NCI-H774 (cell line): ENCODE measurements around the gene NCBP2L.
"Not testable (repeated sequence)": the region's sequence is repeated elsewhere in the genome, so short reads cannot be mapped to it uniquely, and the experiment has no call there.

Experiments used
- DNase-seq: peaks from one replicate; lab custom pipeline; 2025; lab: John Stamatoyannopoulos, UW

Gene NCBP2L

DNA sequence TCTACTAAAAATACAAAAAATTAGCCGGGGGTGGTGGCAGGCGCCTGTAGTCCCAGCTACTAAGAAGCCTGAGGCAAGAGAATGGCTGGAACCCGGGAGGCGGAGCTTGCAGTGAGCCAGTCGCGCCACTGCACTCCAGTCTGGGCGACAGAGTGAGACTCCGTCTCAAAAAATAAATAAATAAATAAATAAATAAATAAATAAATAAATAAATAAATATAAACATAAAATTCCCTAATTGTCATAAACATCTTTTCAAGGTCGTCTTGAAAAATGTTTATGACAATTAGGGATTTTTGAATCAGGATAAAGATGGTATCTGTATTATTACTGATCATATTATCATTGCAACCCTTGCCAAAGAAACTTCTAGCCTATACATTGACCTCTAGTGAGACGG lies 32.5 kb downstream of the NCBP2L start:
- not testable (repeated sequence) for DNase-seq

DNA sequence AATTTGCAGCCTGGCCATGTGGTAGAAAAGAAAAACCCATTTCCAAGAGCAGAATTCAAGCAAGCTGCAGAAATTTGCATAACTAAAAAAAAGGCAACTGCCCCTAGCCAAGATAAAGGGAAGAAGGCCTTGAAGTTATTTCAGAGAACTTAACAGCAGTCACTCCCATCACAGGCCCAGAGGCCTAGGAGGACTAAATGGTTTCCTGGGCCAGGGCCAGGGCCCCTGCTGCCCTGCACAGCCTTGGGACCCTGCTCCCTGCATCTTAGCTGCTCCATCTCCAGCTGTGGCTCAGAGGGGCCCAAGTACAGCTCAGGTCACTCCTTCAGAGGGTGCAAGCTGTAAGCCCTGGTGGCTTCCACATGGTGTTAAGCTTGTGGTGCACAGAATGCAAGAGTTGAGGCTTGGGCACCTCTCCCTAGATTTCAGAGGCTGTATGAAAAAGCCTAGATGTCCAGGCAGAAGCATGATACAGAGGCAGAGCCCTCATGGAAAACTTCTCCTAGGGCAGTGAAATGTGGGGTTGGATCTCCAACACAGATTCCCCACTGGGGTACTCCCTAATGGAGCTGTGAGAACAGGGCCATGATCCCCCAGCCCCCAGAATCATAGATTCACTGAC lies 41.5 kb downstream of the NCBP2L start:
- DNase-seq, result no peak

DNA sequence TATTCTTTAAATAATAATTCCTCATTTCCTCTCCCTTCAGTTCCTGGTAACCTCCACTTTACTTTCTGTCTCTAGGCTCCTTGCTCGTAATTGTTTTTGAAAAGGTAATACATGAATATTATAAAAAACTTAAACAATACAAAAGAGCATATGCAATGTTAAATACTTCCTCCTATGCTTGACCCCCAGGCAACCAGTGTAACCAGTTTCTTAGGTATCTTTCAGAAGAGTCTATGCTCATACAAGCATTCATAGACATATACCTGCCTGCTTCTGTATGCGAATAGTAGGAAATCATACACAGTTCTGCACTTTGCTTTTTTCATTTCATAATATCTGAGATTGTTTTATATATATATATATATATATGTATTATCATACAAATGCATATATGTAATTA lies 45.5 kb downstream of the NCBP2L start:
- no peak for DNase-seq

GRCh38 chrX:107823456-107823855 lies 45.9 kb downstream of the NCBP2L start:
- no peak for DNase-seq

DNA sequence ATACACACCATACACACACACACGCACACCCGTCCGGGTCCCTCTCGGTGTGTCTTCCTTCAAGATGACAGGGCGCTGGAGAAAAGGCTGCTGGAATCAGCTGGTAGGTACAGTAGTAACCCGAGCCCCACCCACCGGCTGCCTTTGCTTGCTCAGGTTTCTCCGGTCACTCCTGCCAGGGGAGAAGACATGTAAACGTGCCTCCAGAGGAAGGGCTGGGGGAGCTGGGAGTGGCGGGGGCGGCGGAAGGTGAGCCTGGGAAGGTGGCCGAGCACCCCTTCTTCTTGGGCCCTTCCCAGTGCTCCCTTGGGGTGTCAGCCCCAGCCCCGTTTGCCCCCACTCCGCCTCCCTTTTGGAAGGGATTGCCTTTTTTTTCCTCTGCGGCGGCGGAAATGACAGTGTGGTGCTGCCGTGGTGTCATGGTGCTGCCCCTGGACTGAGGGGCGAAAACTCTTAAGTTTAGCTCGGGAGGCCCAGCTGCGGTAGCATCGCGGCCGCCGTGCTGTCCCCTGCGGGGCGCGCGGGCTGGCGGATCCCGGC lies 48.2 kb downstream of the NCBP2L start, which contains the start of gene MID2:
Gene MID2, plus strand, starts transcription at position 169 of the 540 bp plus-strand sequence. CDS start 561 bp downstream, outside the sequence.
- no peak for DNase-seq

DNA sequence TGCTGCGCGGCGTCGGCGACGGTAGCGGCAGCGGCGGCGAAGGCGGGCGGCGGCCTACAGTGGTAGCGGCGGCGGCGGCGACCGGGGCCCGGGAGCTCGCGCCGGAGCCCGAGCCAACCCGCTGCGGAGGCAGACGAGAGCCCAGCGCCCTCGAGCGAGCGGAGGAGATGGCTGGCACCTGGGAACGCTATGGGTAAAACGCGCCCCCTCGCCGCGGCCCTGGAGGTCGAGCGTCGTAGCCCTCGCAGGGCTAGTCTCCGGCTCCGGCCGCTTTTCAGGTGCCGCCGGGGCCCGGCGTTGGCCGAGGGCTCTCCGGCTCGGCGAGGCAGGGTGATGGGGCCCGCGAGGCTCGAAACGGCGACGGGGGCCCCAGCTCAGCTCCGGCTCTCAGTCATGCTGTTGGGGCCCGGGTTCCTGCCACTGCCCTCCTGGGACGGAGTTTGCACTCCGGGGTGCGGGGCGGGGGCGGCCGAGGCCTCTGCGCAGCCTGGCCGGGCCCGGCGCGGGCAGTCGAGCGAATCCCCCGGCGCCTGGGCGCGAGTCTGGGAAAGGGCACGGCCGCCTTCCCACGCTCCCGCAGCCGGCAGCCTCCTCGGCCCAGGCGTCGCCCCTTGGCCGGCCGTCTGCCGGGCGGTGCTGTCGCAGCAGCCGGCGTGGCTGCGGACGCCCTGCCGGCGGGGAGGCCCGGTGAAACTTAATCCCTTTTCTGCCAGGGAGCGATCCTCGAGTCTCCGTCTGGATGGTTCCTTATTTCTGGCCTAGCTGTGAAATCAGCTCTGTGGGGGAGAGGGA lies 48.9 kb downstream of the NCBP2L start:
- DNase-seq, result no peak

DNA sequence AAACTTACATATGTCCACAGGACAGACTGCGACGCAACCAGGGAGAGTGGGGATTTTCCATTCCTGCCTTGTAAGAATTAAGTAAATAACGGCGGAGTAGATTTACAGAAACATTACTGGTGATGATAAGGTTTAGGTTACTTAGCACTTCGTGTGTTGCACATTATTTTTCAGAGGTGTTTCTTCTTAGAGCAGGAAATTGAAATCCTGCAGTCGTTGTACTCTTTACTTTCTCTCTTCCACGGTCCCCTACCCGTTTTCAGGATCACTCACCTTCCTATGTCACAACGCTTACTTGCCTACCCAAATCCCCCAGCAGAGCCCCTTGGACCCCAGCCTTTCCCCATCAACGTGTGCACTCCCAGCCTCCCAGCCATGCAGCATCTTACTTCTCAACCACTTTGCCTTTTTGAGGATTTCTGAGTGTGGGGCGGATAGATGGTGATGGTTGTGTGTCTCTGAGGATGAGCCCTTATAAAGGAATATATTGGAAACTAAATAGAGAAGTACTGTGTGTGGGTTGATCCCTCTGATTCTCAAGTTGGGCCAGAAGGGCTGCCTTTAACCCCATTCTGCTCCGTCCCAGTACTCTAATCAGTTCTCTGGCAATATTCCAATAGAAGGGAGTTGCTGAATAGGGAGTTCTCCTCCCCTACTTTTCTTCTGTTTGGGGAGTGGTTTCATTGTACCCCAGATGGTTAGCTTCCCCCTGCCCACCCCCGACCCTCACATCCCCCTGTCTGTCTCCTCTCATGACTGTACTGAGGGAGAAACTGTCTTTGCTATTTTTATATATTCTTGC lies 49.7 kb downstream of the NCBP2L start:
- DNase-seq, result no peak

- DNase-seq, result no peak
Observed at GRCh38 chrX:107827852-107828251, 50.3 kb downstream of the NCBP2L start.

DNA sequence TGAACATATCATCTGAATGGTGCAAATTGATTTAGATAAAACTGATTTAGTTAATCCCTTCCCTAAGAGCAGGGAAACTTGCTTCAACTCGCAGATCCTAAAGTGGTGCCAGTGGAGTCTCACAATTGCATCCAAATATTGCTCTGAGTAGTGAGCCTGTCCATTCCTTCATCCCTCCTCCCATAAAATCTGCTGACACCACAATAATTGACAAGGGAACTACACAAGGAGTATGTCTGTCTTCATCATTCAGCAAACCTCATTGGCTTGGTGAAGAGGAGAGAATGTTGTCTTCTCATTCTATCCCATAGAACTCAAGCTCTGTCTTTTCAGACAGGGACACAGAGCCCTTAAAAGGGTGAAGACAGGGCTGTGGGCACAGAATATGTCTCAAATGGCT lies 52.3 kb downstream of the NCBP2L start:
- no peak for DNase-seq

DNA sequence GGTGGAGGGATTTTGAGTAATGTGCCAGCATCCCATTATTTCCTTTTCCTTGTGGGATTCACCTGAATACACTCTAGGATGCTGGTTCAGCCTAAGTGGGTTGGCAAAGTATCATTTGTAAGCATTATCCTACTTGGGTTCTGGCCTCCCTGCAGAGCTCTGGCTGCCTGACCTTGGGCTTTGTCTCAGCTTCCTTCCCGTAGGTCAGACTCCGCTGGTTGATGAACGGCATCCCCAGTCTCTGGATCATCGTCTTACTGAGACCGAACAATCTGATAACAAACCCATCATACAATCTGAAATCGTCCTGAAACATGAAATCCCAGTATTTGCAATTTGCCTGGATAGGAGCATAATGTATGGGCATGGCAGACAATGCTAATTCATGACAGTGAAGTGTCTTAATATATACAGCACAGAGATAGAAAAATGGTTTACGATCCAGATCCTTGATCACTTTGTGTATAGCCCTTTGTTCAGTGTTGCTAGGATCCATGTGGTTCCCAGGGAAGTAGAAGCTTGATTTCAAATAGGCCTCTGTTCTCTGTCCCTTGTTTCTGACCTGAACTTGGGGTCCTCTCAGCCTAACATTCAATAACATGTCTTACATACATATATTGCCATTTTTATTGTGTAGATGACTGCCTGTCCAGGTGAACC lies 53.7 kb downstream of the NCBP2L start:
- no peak for DNase-seq

- DNase-seq, result no peak
Observed at GRCh38 chrX:107834275-107835201, 57.0 kb downstream of the NCBP2L start.

GRCh38 chrX:107836958-107837357 lies 59.4 kb downstream of the NCBP2L start:
- no peak for DNase-seq

DNA sequence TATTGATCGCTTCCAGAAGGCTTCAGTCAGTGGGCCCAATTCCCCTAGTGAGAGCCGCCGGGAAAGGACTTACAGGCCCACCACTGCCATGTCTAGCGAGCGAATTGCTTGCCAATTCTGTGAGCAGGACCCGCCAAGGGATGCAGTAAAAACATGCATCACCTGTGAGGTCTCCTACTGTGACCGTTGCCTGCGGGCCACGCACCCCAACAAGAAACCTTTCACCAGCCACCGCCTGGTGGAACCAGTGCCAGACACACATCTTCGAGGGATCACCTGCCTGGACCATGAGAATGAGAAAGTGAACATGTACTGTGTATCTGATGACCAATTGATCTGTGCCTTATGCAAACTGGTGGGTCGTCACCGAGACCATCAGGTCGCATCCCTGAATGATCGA lies 63.4 kb downstream of the NCBP2L start:
- DNase-seq, result no peak

DNA sequence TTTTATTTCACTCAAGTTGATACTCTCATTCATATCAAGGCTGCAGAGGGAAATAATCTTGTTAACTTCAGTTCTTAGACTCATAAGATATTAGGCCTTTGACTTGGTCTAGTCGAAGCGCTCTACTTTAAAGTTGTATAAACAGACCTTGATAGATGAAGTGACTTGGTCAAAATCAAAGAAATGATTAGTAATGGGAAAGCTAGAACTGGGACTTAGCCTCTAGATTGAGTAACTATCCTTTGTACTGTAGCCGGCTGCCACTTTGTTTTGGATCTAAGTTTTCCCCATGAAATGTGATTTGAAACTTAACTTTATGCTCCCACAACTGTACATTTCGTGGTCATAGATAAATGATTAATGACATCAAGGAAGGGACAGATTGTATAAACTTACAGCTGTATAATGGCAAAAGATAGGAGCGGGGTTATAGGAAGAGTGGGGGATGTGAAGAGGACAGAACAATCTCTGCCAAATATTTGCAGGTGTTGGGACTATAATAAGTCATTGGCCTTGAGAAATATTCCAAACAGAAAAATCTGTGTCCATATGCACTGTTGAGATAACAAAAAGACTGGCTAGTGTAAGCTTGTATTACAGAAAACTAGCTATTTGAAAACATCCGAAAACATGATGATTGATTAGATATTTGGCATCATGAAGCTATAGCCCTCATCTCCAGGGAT lies 65.3 kb downstream of the NCBP2L start:
- DNase-seq, result no peak
